HAP-1 (cell line): ENCODE results near the gene CCDC107.

Experiments used
- DNase-seq, 2 experiments: peaks; one replicate each; pipeline ENCODE4 v3.0.0-alpha.2; 2016 to 2020; ENCODE audit warnings: low spot score in 2 of 2
- H3K27me3 ChIP-seq: fragments of 250-450 bp; sonication (Bioruptor Pico); 2 replicates; pipeline ENCODE4 v1.5.1; 2020; ENCODE audit warnings: low read depth, mild to moderate bottlenecking, moderate library complexity
- H3K36me3 ChIP-seq: fragments of 250-450 bp; sonication (Bioruptor Pico); replicated peaks from 2 replicates; pipeline ENCODE4 v1.5.1; 2020; ENCODE audit warnings: mild to moderate bottlenecking
- H3K4me1 ChIP-seq: fragments of 250-450 bp; sonication (Bioruptor Pico); 2 replicates; pipeline ENCODE4 v1.5.1; 2020; ENCODE audit warnings: mild to moderate bottlenecking
- H3K4me3 ChIP-seq: fragments of 250-450 bp; sonication (Bioruptor Pico); 2 replicates; pipeline ENCODE4 v1.5.1; 2020; ENCODE audit warnings: mild to moderate bottlenecking, moderate library complexity
- H3K9me3 ChIP-seq: fragments of 250-450 bp; sonication (Bioruptor Pico); 2 replicates; pipeline ENCODE4 v1.5.1; 2020; ENCODE audit warnings: mild to moderate bottlenecking, moderate library complexity
- in situ Hi-C: fragments of 300-500 bp; cut with MboI; formaldehyde crosslinking; loops from 3 replicates; pipeline ENCODE4 v1.14.3; 2020; ENCODE audit warnings: low sequenced_read_pairs, inconsistent platforms, mixed read lengths

The CCDC107 gene

GRCh38 chr9:35675732-35676392 lies 17.8 kb downstream of the CCDC107 start:
- DNase-seq, result no peak
- H3K9me3 ChIP-seq, result no peaks in the 10 kb centered on the region
- H3K27me3 ChIP-seq, result no peaks in the 10 kb centered on the region
- H3K4me1 ChIP-seq, result no peaks in the 10 kb centered on the region
- no peak overlapping the region for H3K4me3 ChIP-seq
- no peaks in the 10 kb centered on the region for H3K36me3 ChIP-seq
- in situ Hi-C loops, result no loop called here

GRCh38 chr9:35679091-35679490 lies 21.0 kb downstream of the CCDC107 start:
- no peak for DNase-seq
- in situ Hi-C loops, result no loop called here

GRCh38 chr9:35679766-35680330 lies 21.8 kb downstream of the CCDC107 start:
- Histone ChIP-seq H3K9me3 (no peaks in the 10 kb centered on the region), H3K4me1 (no peaks in the 10 kb centered on the region), H3K4me3 (no peak overlapping the region), H3K27me3 (no peaks in the 10 kb centered on the region), H3K36me3 (no peaks in the 10 kb centered on the region; the same call in 1 of the 2 replicates)
- in situ Hi-C loops, result no loop called here
- no peak for DNase-seq

More at GRCh38 chr9:35679091-35679490, 21.0 kb downstream of the CCDC107 start:
- no peaks in the 10 kb centered on the region for H3K4me1 ChIP-seq
- H3K36me3 ChIP-seq, result no peaks in the 10 kb centered on the region; the same call in 1 of the 2 replicates
- no peaks in the 10 kb centered on the region for H3K9me3 ChIP-seq
- no peaks in the 10 kb centered on the region for H3K27me3 ChIP-seq
- H3K4me3 ChIP-seq, result no peak overlapping the region

GRCh38 chr9:35680331-35681105 lies 22.4 kb downstream of the CCDC107 start:
- no peaks in the 10 kb centered on the region for H3K9me3 ChIP-seq
- no peaks in the 10 kb centered on the region for H3K4me1 ChIP-seq
- no peak overlapping the region for H3K4me3 ChIP-seq
- in situ Hi-C loops, result no loop called here
- H3K27me3 ChIP-seq, result no peaks in the 10 kb centered on the region
- no peak for DNase-seq
- H3K36me3 ChIP-seq, result no peaks in the 10 kb centered on the region; the same call in 1 of the 2 replicates

GRCh38 chr9:35681341-35682002 lies 23.4 kb downstream of the CCDC107 start:
- no peak for DNase-seq
- H3K4me1 ChIP-seq, result no peaks in the 10 kb centered on the region

GRCh38 chr9:35682051-35682450 lies 24.0 kb downstream of the CCDC107 start:
- in situ Hi-C loops, result no loop called here
- H3K4me1 ChIP-seq, result no peaks in the 10 kb centered on the region
- no peaks in the 10 kb centered on the region; the same call in 1 of the 2 replicates for H3K36me3 ChIP-seq
- no peak overlapping the region for H3K4me3 ChIP-seq
- H3K27me3 ChIP-seq, result no peaks in the 10 kb centered on the region
- DNase-seq, result no peak
- H3K9me3 ChIP-seq, result no peaks in the 10 kb centered on the region

More at GRCh38 chr9:35681341-35682002, 23.4 kb downstream of the CCDC107 start:
- no peaks in the 10 kb centered on the region; the same call in 1 of the 2 replicates for H3K36me3 ChIP-seq
- in situ Hi-C loops, result no loop called here
- no peaks in the 10 kb centered on the region for H3K27me3 ChIP-seq
- H3K9me3 ChIP-seq, result no peaks in the 10 kb centered on the region
- H3K4me3 ChIP-seq, result no peak overlapping the region

GRCh38 chr9:35682520-35683315 lies 24.6 kb downstream of the CCDC107 start:
- Histone ChIP-seq H3K9me3 (no peaks in the 10 kb centered on the region), H3K4me1 (no peaks in the 10 kb centered on the region), H3K36me3 (no peaks in the 10 kb centered on the region; the same call in 1 of the 2 replicates), H3K4me3 (no peak overlapping the region), H3K27me3 (no peaks in the 10 kb centered on the region)
- no peak for DNase-seq
- in situ Hi-C loops, result no loop called here

GRCh38 chr9:35683323-35683722 lies 25.2 kb downstream of the CCDC107 start:
- Histone ChIP-seq H3K4me1 (no peaks in the 10 kb centered on the region), H3K9me3 (no peaks in the 10 kb centered on the region), H3K36me3 (no peaks in the 10 kb centered on the region; the same call in 1 of the 2 replicates), H3K4me3 (no peak overlapping the region), H3K27me3 (no peaks in the 10 kb centered on the region)
- no peak for DNase-seq
- in situ Hi-C loops, result no loop called here

GRCh38 chr9:35684921-35685320 lies 26.8 kb downstream of the CCDC107 start:
- Histone ChIP-seq H3K4me1 (no peaks in the 10 kb centered on the region; the same call in 1 of the 2 replicates), H3K9me3 (no peaks in the 10 kb centered on the region), H3K27me3 (no peaks in the 10 kb centered on the region), H3K4me3 (no peak overlapping the region), H3K36me3 (no peaks in the 10 kb centered on the region; the same call in 1 of the 2 replicates)
- in situ Hi-C loops, result no loop called here
- DNase-seq, result no peak

GRCh38 chr9:35685506-35685905 lies 27.4 kb downstream of the CCDC107 start:
- no peaks in the 10 kb centered on the region for H3K27me3 ChIP-seq
- H3K4me1 ChIP-seq, result no peaks in the 10 kb centered on the region; the same call in 1 of the 2 replicates

GRCh38 chr9:35686222-35687203 lies 28.4 kb downstream of the CCDC107 start:
- H3K4me3 ChIP-seq, result no peak overlapping the region
- no peaks in the 10 kb centered on the region for H3K27me3 ChIP-seq
- no peak for DNase-seq
- H3K36me3 ChIP-seq, result no peaks in the 10 kb centered on the region; the same call in 1 of the 2 replicates
- H3K4me1 ChIP-seq, result no peaks in the 10 kb centered on the region; the same call in 1 of the 2 replicates
- in situ Hi-C loops, result no loop called here
- no peaks in the 10 kb centered on the region for H3K9me3 ChIP-seq

More at GRCh38 chr9:35685506-35685905, 27.4 kb downstream of the CCDC107 start:
- Histone ChIP-seq H3K36me3 (no peaks in the 10 kb centered on the region; the same call in 1 of the 2 replicates), H3K4me3 (no peak overlapping the region), H3K9me3 (no peaks in the 10 kb centered on the region)
- no peak for DNase-seq
- in situ Hi-C loops, result no loop called here

- no peak for DNase-seq
- H3K36me3 ChIP-seq, result no peaks in the 10 kb centered on the region; the same call in 1 of the 2 replicates
- no peaks in the 10 kb centered on the region for H3K9me3 ChIP-seq
- no peaks in the 10 kb centered on the region for H3K27me3 ChIP-seq
- no peak overlapping the region for H3K4me3 ChIP-seq
- in situ Hi-C loops, result no loop called here
- H3K4me1 ChIP-seq, result no peaks in the 10 kb centered on the region; the same call in 1 of the 2 replicates
Measured at GRCh38 chr9:35687306-35687705, 29.2 kb downstream of the CCDC107 start.
